ENCODE measurements around the gene UPF2. TPM values are rescaled to one million over a fixed set of nuclear protein-coding genes. Genes with fewer than 3 reads are reported as not detected.
"Not testable (repeated sequence)": the region's sequence is repeated elsewhere in the genome, so short reads cannot be mapped to it uniquely, and the experiment has no call there.

The UPF2 gene
- total RNA-seq, 4 donors from 2014 or later: 16.5 to 28.6 (median 23.1) TPM

- TF ChIP-seq POLR2AphosphoS5 (IDR thresholded peaks at IDR 0.05) (no peak), EP300 (IDR thresholded peaks at IDR 0.05; ENCODE audit: low read depth) (no peak), CTCF (IDR thresholded peaks at IDR 0.05) (no peak), POLR2A (IDR thresholded peaks at IDR 0.05) (no peak)
- Histone ChIP-seq H3K4me3 (no peak overlapping the region), H3K27ac (no peak overlapping the region), H3K4me1 (peaks cover 0 to 9% (median 2%) of the 10 kb centered on the region in 4 donors), H3K36me3 (peaks cover 0 to 19% (median 5%) of the 10 kb centered on the region in 4 donors), H3K9me3 (no peaks in the 10 kb centered on the region), H3K27me3 (no peaks in the 10 kb centered on the region)
- intact Hi-C loops (cut with DNase I; ENCODE audit: low total_unique reads): no loop called here
- 98 to 100% methylated on average over 2 to 3 of the region's 3 CpGs for WGBS, 2 donors (ENCODE audit: low coverage in 1 of 2)
- DNase-seq: no peak
- in situ Hi-C loops (cut with MboI; ENCODE audit: low pct_ligation_motif_present in 1 of 4, low pct_unique_long_range_greater_than_20kb in 1 of 4, low sequenced_read_pairs in 3 of 4): loop anchor here in 2 of 4 donors (10.0 to 25.0 kb wide), 2 partner anchors 187 to 195 kb away; no protein-coding TSS in a partner anchor
Observed at GRCh38 chr10:11982253-11982652, 60.4 kb downstream of the UPF2 start.

GRCh38 chr10:11975795-11976194 is 66.8 kb downstream of the UPF2 start:
- Histone ChIP-seq H3K36me3 (peaks cover 0 to 36% (median 10%) of the 10 kb centered on the region in 4 donors), H3K27ac (no peak overlapping the region), H3K27me3 (no peaks in the 10 kb centered on the region), H3K4me1 (no peaks in the 10 kb centered on the region), H3K9me3 (peaks cover 0 to 3% of the 10 kb centered on the region in 2 donors), H3K4me3 (no peak overlapping the region)
- intact Hi-C loops (cut with DNase I; ENCODE audit: low total_unique reads): no loop called here
- TF ChIP-seq POLR2A (IDR thresholded peaks at IDR 0.05) (no peak), POLR2AphosphoS5 (IDR thresholded peaks at IDR 0.05) (no peak), CTCF (IDR thresholded peaks at IDR 0.05) (no peak), EP300 (IDR thresholded peaks at IDR 0.05; ENCODE audit: low read depth) (no peak)
- in situ Hi-C loops (cut with MboI; ENCODE audit: low pct_ligation_motif_present in 1 of 4, low pct_unique_long_range_greater_than_20kb in 1 of 4, low sequenced_read_pairs in 3 of 4): loop anchor here in 1 of 4 donors (25.0 kb wide), 1 partner anchor 188 kb away; no protein-coding TSS in a partner anchor
- DNase-seq: no peak
- WGBS, 2 donors (ENCODE audit: low coverage in 1 of 2): 95 to 96% methylated on average over 3 to 5 of the region's 5 CpGs

GRCh38 chr10:11972523-11972922 is 70.1 kb downstream of the UPF2 start:
- H3K27ac ChIP-seq; H3K27me3 ChIP-seq; H3K4me3 ChIP-seq; in situ Hi-C loops (cut with MboI; ENCODE audit: low pct_ligation_motif_present in 1 of 4, low pct_unique_long_range_greater_than_20kb in 1 of 4, low sequenced_read_pairs in 3 of 4); intact Hi-C loops (cut with DNase I; ENCODE audit: low total_unique reads); DNase-seq; H3K4me1 ChIP-seq; H3K9me3 ChIP-seq: not testable (repeated sequence)
- 84 to 97% methylated on average over 5 to 7 of the region's 7 CpGs for WGBS, 2 donors (ENCODE audit: low coverage in 1 of 2)
- H3K36me3 ChIP-seq: peaks cover 0 to 20% (median 8%) of the 10 kb centered on the region in 4 donors

- H3K4me3 ChIP-seq: no peak overlapping the region
- H3K9me3 ChIP-seq: peaks cover 0 to 3% of the 10 kb centered on the region in 2 donors
- TF ChIP-seq POLR2AphosphoS5 (IDR thresholded peaks at IDR 0.05) (no peak), EP300 (IDR thresholded peaks at IDR 0.05; ENCODE audit: low read depth) (no peak), CTCF (IDR thresholded peaks at IDR 0.05) (no peak), POLR2A (IDR thresholded peaks at IDR 0.05) (no peak)
- peaks cover 0 to 75% (median 29%) of the 10 kb centered on the region in 4 donors for H3K36me3 ChIP-seq
- WGBS, 2 donors (ENCODE audit: low coverage in 1 of 2): 100% methylated on average over 2 of the region's 2 CpGs
- no peaks in the 10 kb centered on the region for H3K27me3 ChIP-seq
- DNase-seq: no peak
- intact Hi-C loops (cut with DNase I; ENCODE audit: low total_unique reads) (no loop called here), in situ Hi-C loops (cut with MboI; ENCODE audit: low pct_ligation_motif_present in 1 of 4, low pct_unique_long_range_greater_than_20kb in 1 of 4, low sequenced_read_pairs in 3 of 4) (no loop called here)
- H3K4me1 ChIP-seq: no peaks in the 10 kb centered on the region
- no peak overlapping the region for H3K27ac ChIP-seq
Observed at GRCh38 chr10:11962176-11962575, 80.4 kb downstream of the UPF2 start.

- Histone ChIP-seq H3K27ac (no peak overlapping the region), H3K27me3 (no peaks in the 10 kb centered on the region), H3K4me3 (no peak overlapping the region), H3K4me1 (no peaks in the 10 kb centered on the region), H3K9me3 (peaks cover 0 to 3% of the 10 kb centered on the region in 2 donors), H3K36me3 (peaks cover 0 to 75% (median 29%) of the 10 kb centered on the region in 4 donors)
- in situ Hi-C loops (cut with MboI; ENCODE audit: low pct_ligation_motif_present in 1 of 4, low pct_unique_long_range_greater_than_20kb in 1 of 4, low sequenced_read_pairs in 3 of 4): no loop called here
- no peak for TF ChIP-seq POLR2A (IDR thresholded peaks at IDR 0.05)
- TF ChIP-seq POLR2AphosphoS5 (IDR thresholded peaks at IDR 0.05): no peak
- no peak for TF ChIP-seq CTCF (IDR thresholded peaks at IDR 0.05)
- no peak for TF ChIP-seq EP300 (IDR thresholded peaks at IDR 0.05; ENCODE audit: low read depth)
- 93 to 95% methylated on average over 4 of the region's 4 CpGs for WGBS, 2 donors (ENCODE audit: low coverage in 1 of 2)
- intact Hi-C loops (cut with DNase I; ENCODE audit: low total_unique reads): no loop called here
- no peak for DNase-seq
Observed at GRCh38 chr10:11961771-11962170, 80.8 kb downstream of the UPF2 start.

Measured in transverse colon (tissue), 4 donors.